ENCODE measurements around the gene CELF4.

CELF4 gene

GRCh38 chr18:37426586-37426985, 139.0 kb downstream of the CELF4 start:
- no peak for TF ChIP-seq CTCF (conservative IDR thresholded peaks at IDR 0.05; ENCODE audit: low read length)
- H3K4me3 ChIP-seq (ENCODE audit: low read length): no peak overlapping the region
- no peak for DNase-seq (ENCODE audit: low read depth)

DNA sequence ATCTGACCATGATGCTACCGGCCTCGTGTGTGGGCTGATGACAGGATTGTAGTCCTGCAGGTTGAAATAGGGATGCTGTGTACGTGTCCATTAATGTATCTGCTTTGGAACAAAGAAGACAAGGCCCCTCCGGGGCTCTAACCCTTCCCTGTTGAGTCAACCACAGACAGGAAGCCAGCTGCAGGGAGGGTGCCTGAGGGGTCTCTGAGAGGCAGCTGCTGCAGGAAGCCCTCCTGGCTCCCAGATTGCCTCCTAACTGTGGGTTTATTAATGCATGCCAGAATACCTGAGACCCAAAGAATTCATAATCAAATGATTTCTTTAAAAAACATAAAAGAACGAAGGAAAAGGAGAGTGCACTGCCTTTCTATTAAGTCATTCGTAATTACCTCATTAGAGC, 140.4 kb downstream of the CELF4 start:
- no peak for DNase-seq (ENCODE audit: low read depth)
- TF ChIP-seq CTCF (conservative IDR thresholded peaks at IDR 0.05; ENCODE audit: low read length): no peak
- H3K4me3 ChIP-seq (ENCODE audit: low read length): no peak overlapping the region

DNA sequence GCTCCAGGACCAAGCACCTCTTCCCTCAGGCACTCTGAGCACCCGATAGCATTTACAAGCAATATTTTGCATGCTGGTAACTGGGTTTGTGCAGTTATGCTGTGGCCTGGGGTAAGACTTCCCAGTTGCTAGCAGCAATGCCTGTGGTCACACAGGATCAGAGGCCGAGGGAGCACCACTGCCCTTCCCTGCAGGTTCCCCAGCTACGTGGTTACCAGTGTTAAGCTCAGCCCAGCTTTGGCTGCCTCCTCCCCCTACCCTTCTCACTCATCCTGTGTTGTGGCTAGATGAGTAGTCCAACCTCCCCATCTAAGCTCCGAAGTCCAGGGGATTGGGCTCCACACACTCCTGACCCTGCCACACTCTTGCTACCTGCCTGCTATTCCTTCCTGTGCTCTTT, 141.1 kb downstream of the CELF4 start:
- H3K4me3 ChIP-seq (ENCODE audit: low read length): no peak overlapping the region
- no peak for TF ChIP-seq CTCF (conservative IDR thresholded peaks at IDR 0.05; ENCODE audit: low read length)
- DNase-seq (ENCODE audit: low read depth): no peak

GRCh38 chr18:37422596-37422995, 143.0 kb downstream of the CELF4 start:
- H3K4me3 ChIP-seq (ENCODE audit: low read length): no peak overlapping the region
- DNase-seq (ENCODE audit: low read depth): no peak
- no peak for TF ChIP-seq CTCF (conservative IDR thresholded peaks at IDR 0.05; ENCODE audit: low read length)

GRCh38 chr18:37422116-37422515, 143.5 kb downstream of the CELF4 start:
- no peak for TF ChIP-seq CTCF (conservative IDR thresholded peaks at IDR 0.05; ENCODE audit: low read length)
- no peak for DNase-seq (ENCODE audit: low read depth)
- no peak overlapping the region for H3K4me3 ChIP-seq (ENCODE audit: low read length)

DNA sequence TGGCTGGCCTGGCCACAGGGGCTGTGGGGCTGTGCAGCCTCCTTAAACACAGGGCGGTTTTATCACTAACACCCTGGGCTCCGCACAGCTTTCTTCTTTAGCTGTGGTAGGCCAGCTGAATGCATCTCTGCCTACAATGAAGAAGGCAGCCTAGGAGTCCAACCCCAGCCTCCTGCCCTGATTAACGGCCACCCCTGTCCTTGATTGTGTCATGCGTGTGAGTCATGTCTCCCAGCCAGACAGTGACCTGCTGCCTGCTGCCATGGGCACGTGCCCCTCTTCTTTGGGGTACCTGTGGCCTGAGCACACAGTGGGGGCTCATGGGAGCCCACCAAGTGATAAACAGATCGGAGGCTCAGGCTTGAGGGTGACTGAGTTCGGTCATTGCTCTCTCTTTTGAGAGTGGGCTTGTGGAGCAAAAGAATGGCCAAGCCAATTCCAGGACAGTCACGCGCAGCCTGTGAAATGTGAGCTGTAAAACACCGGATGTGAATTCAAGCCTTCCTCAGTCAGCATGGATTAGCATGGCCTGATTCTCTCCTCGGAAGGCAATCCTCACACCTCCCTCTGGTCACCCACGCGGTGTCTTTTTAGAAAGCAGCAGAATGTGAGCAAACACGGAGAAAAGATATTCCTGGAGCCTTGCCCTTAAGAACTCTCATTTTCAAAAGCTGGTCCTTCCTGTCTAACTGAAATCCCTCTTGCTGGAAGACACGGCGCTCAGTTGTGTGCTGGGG, 144.1 kb downstream of the CELF4 start:
- no peak overlapping the region for H3K4me3 ChIP-seq (ENCODE audit: low read length)
- DNase-seq (ENCODE audit: low read depth): no peak
- TF ChIP-seq CTCF (conservative IDR thresholded peaks at IDR 0.05; ENCODE audit: low read length): no peak

- DNase-seq (ENCODE audit: low read depth): no peak
- no peak for TF ChIP-seq CTCF (conservative IDR thresholded peaks at IDR 0.05; ENCODE audit: low read length)
- no peak overlapping the region for H3K4me3 ChIP-seq (ENCODE audit: low read length)
Observed at GRCh38 chr18:37420315-37420880, 145.2 kb downstream of the CELF4 start.

All from AG10803 (cell line).